Activated CD4-positive, alpha-beta T cell treated with anti-CD3 and anti-CD28 coated beads for 36 hours (primary cell): Measurements from ENCODE around the gene KIF22. TPM values are rescaled to one million over a fixed set of nuclear protein-coding genes. Genes with fewer than 3 reads are reported as not detected.
"Not testable (repeated sequence)": the region's sequence is repeated elsewhere in the genome, so short reads cannot be mapped to it uniquely, and the experiment has no call there.

Source experiments
- ATAC-seq: fragments of 200-7000 bp; cut with Tn5 transposase; one replicate; pipeline ENCODE4 v1.10.0; 2021; ENCODE audit warnings: mild to moderate bottlenecking, moderate library complexity
- CTCF ChIA-PET: fragments of 350-600 bp; sonication (Branson Sonifier 250); formaldehyde crosslinking; loops from one replicate; lab custom pipeline; 2021; ENCODE audit warnings: antibody characterized with exemption; lab: Charles Lee
- POLR2A ChIA-PET: fragments of 350-600 bp; sonication (Branson Sonifier 250); formaldehyde crosslinking; loops from one replicate; lab custom pipeline; 2021; ENCODE audit warnings: antibody characterized with exemption, inconsistent platforms; lab: Charles Lee
- DNase-seq: peaks from one replicate; pipeline ENCODE4 v3.0.0-alpha.2; 2020
- H3K27ac Mint-ChIP-seq: one replicate; pipeline ENCODE4 v1.8.0; 2021; ENCODE audit warnings: mixed read lengths
- H3K27me3 Mint-ChIP-seq: one replicate; pipeline ENCODE4 v1.8.0; 2021; ENCODE audit warnings: mixed read lengths
- H3K36me3 Mint-ChIP-seq: one replicate; pipeline ENCODE4 v1.8.0; 2021; ENCODE audit warnings: low read depth, mixed read lengths
- H3K4me1 Mint-ChIP-seq: one replicate; pipeline ENCODE4 v1.8.0; 2021; ENCODE audit warnings: mixed read lengths
- H3K4me3 Mint-ChIP-seq: one replicate; pipeline ENCODE4 v1.8.0; 2021; ENCODE audit warnings: mild to moderate bottlenecking, moderate library complexity, mixed read lengths
- H3K9me3 Mint-ChIP-seq: one replicate; pipeline ENCODE4 v1.8.0; 2021; ENCODE audit warnings: low read depth, mixed read lengths
- intact Hi-C, 2 experiments: fragments of 100-400 bp; cut with DNase I in 1 of 2; cut with micrococcal nuclease in 1 of 2; formaldehyde crosslinking; loops; one replicate each; pipeline versions ENCODE4 v1.14.2 to v1.15.1; 2022 to 2024; cut with DNase I, micrococcal nuclease
- total RNA-seq, 2 experiments: library from RNA; stranded (reverse); gene quantifications; one replicate each; pipeline ENCODE4 v1.2.3, GENCODE V29; 2021

The KIF22 gene
- total RNA-seq, 2 experiments from 2014 or later = 153 to 168 TPM

- intact Hi-C loops = no loop called here
- ChIA-PET POLR2A (interaction anchor here (0.6 to 0.7 kb wide), 2 partner anchors 153 to 156 kb away, joined by 6 to 8 read pairs; no protein-coding TSS in a partner anchor), CTCF (no interaction called here)
- ATAC-seq = no peak
- H3K36me3 Mint-ChIP-seq = no peaks in the 10 kb centered on the region
- no peak for DNase-seq
- H3K27me3 Mint-ChIP-seq = no peaks in the 10 kb centered on the region
- H3K9me3 Mint-ChIP-seq = no peaks in the 10 kb centered on the region
- peaks cover 1% of the 10 kb centered on the region for H3K4me1 Mint-ChIP-seq
- H3K4me3 Mint-ChIP-seq = no peak overlapping the region
- no peak overlapping the region for H3K27ac Mint-ChIP-seq
Observed at GRCh38 chr16:29765167-29766032, 25.2 kb upstream of the KIF22 start.

GRCh38 chr16:29766571-29766970 is 24.0 kb upstream of the KIF22 start:
- ChIA-PET CTCF (interaction anchor here (0.8 to 1.1 kb wide), 2 partner anchors 31 to 49 kb away, joined by 3 read pairs; partner anchors contain the start of gene PAGR1), POLR2A (no interaction called here)
- Mint-ChIP-seq H3K4me1 (peaks cover 2% of the 10 kb centered on the region), H3K27me3 (no peaks in the 10 kb centered on the region), H3K27ac (no peak overlapping the region), H3K4me3 (no peak overlapping the region), H3K9me3 (no peaks in the 10 kb centered on the region), H3K36me3 (no peaks in the 10 kb centered on the region)
- intact Hi-C loops = no loop called here
- DNase-seq = no peak
- ATAC-seq = no peak

DNA sequence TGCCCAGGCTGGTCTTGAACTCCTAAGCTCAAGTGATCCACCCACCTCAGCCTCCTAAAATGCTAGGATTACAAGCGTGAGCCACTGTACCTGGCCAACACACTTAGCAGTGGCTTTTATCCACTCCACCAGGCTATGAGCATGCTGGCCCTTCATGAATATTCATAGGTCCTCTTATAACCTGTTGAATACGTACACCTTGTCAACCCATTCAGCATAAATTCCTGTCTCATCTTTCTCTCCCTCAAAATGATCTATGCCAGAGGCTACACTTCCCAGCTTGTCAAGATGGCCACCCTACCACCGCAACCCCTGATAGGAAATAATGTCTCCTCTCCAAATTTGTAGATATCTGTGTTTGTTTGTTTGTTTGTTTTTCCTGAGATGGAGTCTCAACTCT is 23.5 kb upstream of the KIF22 start:
- H3K27me3 Mint-ChIP-seq = no peaks in the 10 kb centered on the region
- no peaks in the 10 kb centered on the region for H3K9me3 Mint-ChIP-seq
- DNase-seq = no peak
- POLR2A ChIA-PET = no interaction called here
- no peaks in the 10 kb centered on the region for H3K36me3 Mint-ChIP-seq
- CTCF ChIA-PET = interaction anchor here (0.8 to 1.1 kb wide), 2 partner anchors 30 to 49 kb away, joined by 3 read pairs; partner anchors contain the start of gene PAGR1
- peaks cover 5% of the 10 kb centered on the region for H3K4me1 Mint-ChIP-seq
- ATAC-seq = no peak
- intact Hi-C loops = no loop called here
- H3K4me3 Mint-ChIP-seq = no peak overlapping the region
- no peak overlapping the region for H3K27ac Mint-ChIP-seq

- ATAC-seq = no peak
- DNase-seq = no peak
Observed at GRCh38 chr16:29769507-29769906, 21.0 kb upstream of the KIF22 start.

GRCh38 chr16:29770250-29770929 is 20.2 kb upstream of the KIF22 start:
- no peaks in the 10 kb centered on the region for H3K36me3 Mint-ChIP-seq
- DNase-seq = no peak
- peaks cover 8% of the 10 kb centered on the region for H3K4me1 Mint-ChIP-seq
- no peaks in the 10 kb centered on the region for H3K9me3 Mint-ChIP-seq
- no peaks in the 10 kb centered on the region for H3K27me3 Mint-ChIP-seq
- intact Hi-C loops = no loop called here
- ChIA-PET CTCF (interaction anchor here (0.6 to 1.2 kb wide), 2 partner anchors 47 to 1278 kb away, joined by 3 read pairs; partner anchors contain the start of gene CLN3), POLR2A (no interaction called here)
- no peak for ATAC-seq
- H3K4me3 Mint-ChIP-seq = no peak overlapping the region
- H3K27ac Mint-ChIP-seq = no peak overlapping the region

More at GRCh38 chr16:29769507-29769906, 21.0 kb upstream of the KIF22 start:
- no peaks in the 10 kb centered on the region for H3K9me3 Mint-ChIP-seq
- no peak overlapping the region for H3K27ac Mint-ChIP-seq
- H3K4me3 Mint-ChIP-seq = no peak overlapping the region
- H3K4me1 Mint-ChIP-seq = peaks cover 7% of the 10 kb centered on the region
- H3K27me3 Mint-ChIP-seq = no peaks in the 10 kb centered on the region
- no peaks in the 10 kb centered on the region for H3K36me3 Mint-ChIP-seq
- intact Hi-C loops = no loop called here
- POLR2A ChIA-PET = no interaction called here
- CTCF ChIA-PET = interaction anchor here (0.7 to 2.0 kb wide), 5 partner anchors 15 to 156 kb away, joined by 3 to 7 read pairs (median 4); no protein-coding TSS in a partner anchor

DNA sequence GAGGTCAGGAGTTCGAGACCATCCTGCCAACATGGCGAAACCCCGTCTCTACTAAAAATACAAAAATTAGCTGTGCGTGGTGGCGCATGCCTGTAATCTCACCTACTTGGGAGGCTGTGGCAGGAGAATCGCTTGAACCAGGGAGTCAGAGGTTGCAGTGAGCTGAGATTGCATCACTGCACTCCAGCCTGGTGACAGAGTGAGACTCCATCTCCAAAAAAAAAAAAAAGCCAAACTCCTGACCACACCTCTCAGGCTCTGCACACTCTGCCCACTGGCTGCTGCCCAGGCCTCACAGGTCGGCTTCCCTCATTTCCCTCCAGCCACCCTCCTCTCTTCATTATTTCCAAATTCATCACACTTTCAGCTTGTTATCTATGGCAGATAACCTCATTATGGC is 18.2 kb upstream of the KIF22 start:
- DNase-seq, intact Hi-C loops, H3K9me3 Mint-ChIP-seq, H3K27me3 Mint-ChIP-seq, ATAC-seq, H3K4me3 Mint-ChIP-seq, H3K36me3 Mint-ChIP-seq, H3K27ac Mint-ChIP-seq: not testable (repeated sequence)
- ChIA-PET POLR2A (interaction anchor here (0.6 kb wide), 1 partner anchor 599 kb away, joined by 5 read pairs; no protein-coding TSS in a partner anchor), CTCF (interaction anchor here (4.5 kb wide), 1 partner anchor 13 kb away, joined by 21 read pairs; no protein-coding TSS in a partner anchor)
- H3K4me1 Mint-ChIP-seq = peaks cover 14% of the 10 kb centered on the region

GRCh38 chr16:29774730-29775129 is 15.8 kb upstream of the KIF22 start:
- DNase-seq (no peak), ATAC-seq (no peak)
- POLR2A ChIA-PET = no interaction called here
- no peak overlapping the region for H3K4me3 Mint-ChIP-seq
- peaks cover 14% of the 10 kb centered on the region for H3K4me1 Mint-ChIP-seq
- no peak overlapping the region for H3K27ac Mint-ChIP-seq
- no peaks in the 10 kb centered on the region for H3K9me3 Mint-ChIP-seq
- intact Hi-C loops = no loop called here
- no peaks in the 10 kb centered on the region for H3K27me3 Mint-ChIP-seq
- no peaks in the 10 kb centered on the region for H3K36me3 Mint-ChIP-seq
- CTCF ChIA-PET = interaction anchor here (4.5 kb wide), 1 partner anchor 10 kb away, joined by 21 read pairs; no protein-coding TSS in a partner anchor

GRCh38 chr16:29775742-29776408 is 14.7 kb upstream of the KIF22 start:
- H3K36me3 Mint-ChIP-seq = no peaks in the 10 kb centered on the region
- ChIA-PET POLR2A (no interaction called here), CTCF (interaction anchor here (4.5 kb wide), 1 partner anchor 9 kb away, joined by 21 read pairs; no protein-coding TSS in a partner anchor)
- DNase-seq = no peak
- ATAC-seq = no peak
- intact Hi-C loops = no loop called here
- no peak overlapping the region for H3K4me3 Mint-ChIP-seq
- no peak overlapping the region for H3K27ac Mint-ChIP-seq
- no peaks in the 10 kb centered on the region for H3K9me3 Mint-ChIP-seq
- no peaks in the 10 kb centered on the region for H3K27me3 Mint-ChIP-seq
- H3K4me1 Mint-ChIP-seq = peaks cover 13% of the 10 kb centered on the region

DNA sequence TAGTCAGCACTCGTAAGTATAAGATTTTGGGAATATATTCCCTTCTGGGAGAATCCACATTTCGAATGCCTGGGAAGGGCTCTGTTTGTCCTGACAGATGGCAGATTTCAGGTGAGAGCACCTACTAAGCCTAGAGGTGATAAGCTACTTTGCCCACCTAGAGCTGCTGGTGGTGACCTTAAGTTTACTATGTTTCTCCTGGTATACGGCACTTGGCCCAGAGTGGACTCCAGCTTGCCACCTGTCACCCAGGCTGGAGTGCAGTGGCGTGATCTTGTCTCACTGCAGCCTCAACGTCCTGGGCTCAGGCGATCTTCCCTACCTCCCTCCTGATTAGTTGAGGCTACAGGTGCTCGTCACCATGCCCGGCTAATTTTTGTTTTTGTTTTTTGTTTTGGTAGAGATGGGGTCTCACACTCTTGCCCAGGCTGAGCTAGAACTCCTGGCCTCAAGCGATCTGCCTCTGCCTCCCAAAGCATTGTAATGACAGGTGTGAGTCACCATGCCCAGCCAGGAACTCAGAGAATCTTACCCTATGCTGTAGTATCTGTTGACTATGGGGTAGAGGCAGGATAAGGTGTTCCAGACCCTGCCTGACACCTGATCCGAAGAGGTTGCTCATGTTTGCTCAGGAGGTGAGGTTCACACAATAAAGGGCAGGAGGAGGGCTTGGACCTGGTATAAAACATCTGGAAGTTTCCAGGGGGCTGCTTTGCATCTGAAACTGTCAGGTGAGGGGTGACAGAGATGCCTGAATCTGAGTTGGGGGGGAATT is 12.8 kb upstream of the KIF22 start, which contains the start of gene ZG16:
TSS of gene ZG16 (plus strand) at position 681 of the 775 bp plus-strand sequence. CDS start 1,011 bp downstream, outside the sequence.
- H3K36me3 Mint-ChIP-seq = no peaks in the 10 kb centered on the region
- no peak within 1 kb of the TSS for H3K4me3 Mint-ChIP-seq
- no peaks in the 10 kb centered on the region for H3K27me3 Mint-ChIP-seq
- CTCF ChIA-PET = interaction anchor here (0.5 to 1.7 kb wide), 4 partner anchors 8 to 86 kb away, joined by 3 to 8 read pairs (median 4); no protein-coding TSS in a partner anchor
- H3K4me1 Mint-ChIP-seq = peaks cover 12% of the 10 kb centered on the region
- ATAC-seq (no peak), DNase-seq (no peak)
- H3K27ac Mint-ChIP-seq = no peak within 1 kb of the TSS
- no peaks in the 10 kb centered on the region for H3K9me3 Mint-ChIP-seq
- intact Hi-C loops = no loop called here
- POLR2A ChIA-PET = no interaction called here

DNA sequence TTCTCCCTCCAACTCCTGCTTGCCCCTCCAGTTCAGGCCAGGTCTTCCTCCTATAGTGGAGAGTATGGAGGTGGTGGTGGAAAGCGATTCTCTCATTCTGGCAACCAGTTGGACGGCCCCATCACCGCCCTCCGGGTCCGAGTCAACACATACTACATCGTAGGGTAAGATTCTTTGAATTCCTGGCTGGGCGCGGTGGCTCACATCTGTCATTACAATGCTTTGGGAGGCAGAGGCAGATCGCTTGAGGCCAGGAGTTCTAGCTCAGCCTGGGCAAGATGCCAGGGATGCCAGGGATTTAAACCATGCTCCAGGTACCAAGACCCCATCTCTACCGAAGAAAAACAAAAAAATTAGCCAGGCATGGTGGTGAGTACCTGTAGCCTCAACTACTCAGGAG is 11.1 kb upstream of the KIF22 start:
- H3K4me1 Mint-ChIP-seq = peaks cover 21% of the 10 kb centered on the region
- H3K36me3 Mint-ChIP-seq = no peaks in the 10 kb centered on the region
- H3K9me3 Mint-ChIP-seq = no peaks in the 10 kb centered on the region
- no peak overlapping the region for H3K4me3 Mint-ChIP-seq
- intact Hi-C loops = no loop called here
- ATAC-seq (no peak), DNase-seq (no peak)
- no peak overlapping the region for H3K27ac Mint-ChIP-seq
- ChIA-PET CTCF (no interaction called here), POLR2A (no interaction called here)
- no peaks in the 10 kb centered on the region for H3K27me3 Mint-ChIP-seq
